GM12874 (cell line): ENCODE measurements around the gene GABRR3.

Source experiments
- TF ChIP-seq, protein P1 (sequence below): IDR thresholded peaks from 2 replicates; pipeline ENCODE4 v1.5.1; 2011; ENCODE audit warnings: low read depth, mild to moderate bottlenecking, control low read depth, low read length, moderate library complexity; ENCODE audit not compliant: insufficient read depth

The GABRR3 gene

DNA sequence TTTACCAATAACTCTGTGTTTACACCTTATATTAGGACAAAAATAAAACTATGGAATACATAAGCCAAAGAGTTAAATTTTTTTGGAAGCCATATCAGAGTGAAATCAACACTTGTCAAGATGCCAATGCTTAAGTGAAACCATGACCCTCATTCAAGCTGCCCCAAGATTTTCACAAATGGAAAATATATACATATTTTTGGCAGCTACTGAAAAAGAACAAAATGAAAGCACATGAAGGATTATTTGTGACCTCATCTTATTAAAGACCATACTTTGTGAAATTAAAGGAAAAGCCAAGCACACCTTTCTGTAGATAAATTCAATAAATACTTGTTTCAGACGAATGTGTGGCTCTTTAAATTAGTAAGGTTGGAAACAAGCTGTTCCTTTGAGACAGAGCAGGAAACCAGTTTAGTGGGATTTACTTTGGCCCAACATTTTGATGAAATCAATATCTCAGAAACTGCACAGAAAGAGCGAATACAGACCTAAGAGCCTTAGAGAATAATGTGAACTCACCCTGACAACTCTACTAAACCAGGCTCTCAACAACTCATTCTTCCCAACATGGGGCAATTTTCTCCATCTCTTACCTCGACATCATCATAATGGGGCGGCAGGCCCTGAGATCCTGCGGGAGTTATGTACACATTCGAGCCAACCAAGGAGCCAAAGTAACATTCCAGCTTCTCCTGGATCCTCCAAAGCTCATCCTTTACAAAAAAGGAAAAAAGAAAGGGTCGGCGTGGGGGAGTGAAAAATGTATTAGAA is 73.9 kb downstream of the GABRR3 start:
- TF ChIP-seq, protein P1, sequence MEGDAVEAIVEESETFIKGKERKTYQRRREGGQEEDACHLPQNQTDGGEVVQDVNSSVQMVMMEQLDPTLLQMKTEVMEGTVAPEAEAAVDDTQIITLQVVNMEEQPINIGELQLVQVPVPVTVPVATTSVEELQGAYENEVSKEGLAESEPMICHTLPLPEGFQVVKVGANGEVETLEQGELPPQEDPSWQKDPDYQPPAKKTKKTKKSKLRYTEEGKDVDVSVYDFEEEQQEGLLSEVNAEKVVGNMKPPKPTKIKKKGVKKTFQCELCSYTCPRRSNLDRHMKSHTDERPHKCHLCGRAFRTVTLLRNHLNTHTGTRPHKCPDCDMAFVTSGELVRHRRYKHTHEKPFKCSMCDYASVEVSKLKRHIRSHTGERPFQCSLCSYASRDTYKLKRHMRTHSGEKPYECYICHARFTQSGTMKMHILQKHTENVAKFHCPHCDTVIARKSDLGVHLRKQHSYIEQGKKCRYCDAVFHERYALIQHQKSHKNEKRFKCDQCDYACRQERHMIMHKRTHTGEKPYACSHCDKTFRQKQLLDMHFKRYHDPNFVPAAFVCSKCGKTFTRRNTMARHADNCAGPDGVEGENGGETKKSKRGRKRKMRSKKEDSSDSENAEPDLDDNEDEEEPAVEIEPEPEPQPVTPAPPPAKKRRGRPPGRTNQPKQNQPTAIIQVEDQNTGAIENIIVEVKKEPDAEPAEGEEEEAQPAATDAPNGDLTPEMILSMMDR, result no peak

DNA sequence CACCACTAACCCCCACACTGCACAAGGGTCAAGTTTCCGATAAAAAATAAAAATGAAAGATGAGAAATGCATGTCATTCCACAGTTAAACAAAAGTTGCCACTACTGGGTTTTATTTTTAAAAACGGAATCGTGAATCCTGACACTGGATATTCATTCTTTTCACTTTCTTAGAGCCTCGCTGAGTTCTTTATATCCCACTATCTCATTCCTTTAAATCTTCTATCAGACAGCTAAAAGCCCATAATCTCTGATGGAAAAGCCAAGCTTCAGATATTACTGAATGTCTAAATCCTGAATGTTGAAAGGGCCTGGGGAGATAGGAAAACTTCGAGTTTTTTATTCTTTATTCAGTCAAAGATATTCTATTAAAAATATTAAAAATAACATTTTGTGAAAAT is 74.6 kb downstream of the GABRR3 start:
- TF ChIP-seq, protein P1, result no peak

GRCh38 chr3:97959872-97960271 is 75.2 kb downstream of the GABRR3 start:
- TF ChIP-seq, protein P1, result no peak

- TF ChIP-seq, protein P1, result no peak
Observed at GRCh38 chr3:97958796-97959195, 76.3 kb downstream of the GABRR3 start.

- TF ChIP-seq, protein P1, result no peak
Observed at GRCh38 chr3:97958396-97958795, 76.7 kb downstream of the GABRR3 start.

DNA sequence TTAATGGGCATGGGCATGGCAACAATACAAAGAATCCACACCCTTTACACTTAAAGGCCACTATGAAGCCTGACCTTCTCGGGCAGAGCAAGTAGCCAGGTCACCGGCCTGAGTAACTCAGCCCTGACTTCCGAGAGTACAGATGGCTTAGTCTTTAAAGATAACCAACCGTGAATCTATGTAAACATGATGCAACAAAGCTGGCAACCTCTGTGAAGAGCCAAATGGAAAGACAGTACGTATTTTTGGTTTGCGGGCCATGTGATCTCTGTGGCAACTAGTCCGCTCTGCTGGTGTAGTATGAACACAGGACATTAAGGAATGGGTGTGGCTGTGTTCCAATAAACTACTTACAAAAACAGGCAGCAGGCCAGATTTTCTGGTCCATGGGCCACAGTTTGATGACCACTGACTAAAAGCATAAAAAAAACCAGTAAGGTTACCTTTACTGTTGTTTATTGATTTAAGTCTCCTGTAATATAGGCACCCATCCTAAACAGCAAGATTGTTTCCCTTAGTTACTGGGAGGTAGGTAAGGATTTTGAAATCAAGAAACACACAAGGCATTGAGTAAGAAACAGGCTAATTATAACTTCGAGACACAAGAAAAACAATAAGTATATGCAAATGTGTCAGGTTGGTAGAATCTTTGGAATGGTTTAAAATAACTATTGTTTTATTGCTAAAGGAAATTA is 77.4 kb downstream of the GABRR3 start:
- TF ChIP-seq, protein P1, result no peak

DNA sequence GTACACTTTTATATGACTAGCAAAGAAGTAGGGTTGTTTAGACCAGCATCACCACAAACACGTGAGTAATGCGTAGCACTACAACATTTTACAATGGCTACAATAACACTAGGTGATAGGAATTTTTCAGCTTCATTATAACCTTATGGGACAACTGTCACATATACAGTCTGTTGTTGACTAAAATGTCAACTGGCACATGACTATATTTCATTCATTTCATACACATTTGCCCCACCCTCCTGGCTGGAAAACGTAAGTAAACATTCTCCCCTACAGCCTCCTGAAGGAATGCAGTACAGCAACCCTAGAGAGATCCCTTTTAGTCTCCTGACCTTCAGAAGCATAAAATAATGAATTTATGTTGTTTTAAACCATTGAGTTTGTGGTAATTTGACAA is 79.1 kb downstream of the GABRR3 start:
- TF ChIP-seq, protein P1, result no peak
